GM12878 (cell line): ENCODE measurements around the gene MTTP. TPM values are rescaled to one million over a fixed set of nuclear protein-coding genes. Genes with fewer than 3 reads are reported as not detected.

Experiments used
- EED ChIP-seq: sonication (generic); IDR thresholded peaks from 2 replicates; pipeline ENCODE4 v1.6.1; 2016; ENCODE audit warnings: antibody characterized with exemption, low read depth
- ESRRA ChIP-seq: IDR thresholded peaks from 2 replicates; pipeline ENCODE4 v1.6.1; 2012; ENCODE audit warnings: mild to moderate bottlenecking, low read length, improper control_type of control experiment
- GABPA ChIP-seq: IDR thresholded peaks from 2 replicates; pipeline ENCODE4 v1.6.1; 2014; ENCODE audit warnings: antibody characterized with exemption, low read depth, mild to moderate bottlenecking, inconsistent platforms
- IKZF2 ChIP-seq, 2 experiments: fragments of 450-650 bp; IDR thresholded peaks; 2 replicates each; pipeline ENCODE4 v1.6.1; 2017; ENCODE audit warnings: mild to moderate bottlenecking in 2 of 2, moderate library complexity in 2 of 2
- MTA3 ChIP-seq: IDR thresholded peaks from 2 replicates; pipeline ENCODE4 v1.6.1; 2012; ENCODE audit warnings: low read length, inconsistent platforms, borderline replicate concordance
- NFYA ChIP-seq: IDR thresholded peaks from 2 replicates; pipeline ENCODE4 v1.6.1; 2011; ENCODE audit warnings: low read depth, mild to moderate bottlenecking, low read length, improper control_type of control experiment, borderline replicate concordance
- NR2F1 ChIP-seq: fragments of 450-650 bp; conservative IDR thresholded peaks from 2 replicates; pipeline ENCODE4 v1.6.1; 2017; ENCODE audit warnings: mild to moderate bottlenecking
- RAD51 ChIP-seq: fragments of 450-650 bp; IDR thresholded peaks from 2 replicates; pipeline ENCODE4 v1.6.1; 2016; ENCODE audit warnings: moderate library complexity, mild to moderate bottlenecking, inconsistent platforms
- RFX5 ChIP-seq: IDR thresholded peaks from 2 replicates; pipeline ENCODE4 v1.6.1; 2011; ENCODE audit warnings: low read depth, low read length, improper control_type of control experiment
- SP1 ChIP-seq: IDR thresholded peaks from one replicate; pipeline ENCODE4 v1.6.1; 2011; ENCODE audit warnings: low read depth, low read length
- SREBF1 ChIP-seq: IDR thresholded peaks from 2 replicates; pipeline ENCODE4 v1.6.1; 2012; ENCODE audit warnings: mild to moderate bottlenecking, low read length
- TARDBP ChIP-seq: IDR thresholded peaks from 2 replicates; pipeline ENCODE4 v1.6.1; 2016; ENCODE audit warnings: borderline replicate concordance
- ZNF622 ChIP-seq: fragments of 450-650 bp; IDR thresholded peaks from 2 replicates; pipeline ENCODE4 v1.6.1; 2017; ENCODE audit warnings: mild to moderate bottlenecking, inconsistent platforms
- polyA plus RNA-seq, 11 experiments: library from polyadenylated mRNA; depleted of rRNA in 4 of 11; unstranded in 6 of 11; stranded (reverse) in 5 of 11; fragments of >200 nt; fragmentation: Nextera tagmentation in 4 of 11; fragmentation: Illumina TruSeq in 1 of 11; extraction: Ambion mirVana in 4 of 11; extraction: Trizol in 1 of 11; gene quantifications; 1 replicate in 1 of 11; 2 replicates in 10 of 11; pipeline versions ENCODE4 v1.2.1 to v1.2.3, GENCODE V29; 2011 to 2016; ENCODE audit warnings: inconsistent platforms in 2 of 11, missing spikeins in 2 of 11, low read depth in 1 of 11
- total RNA-seq, 4 experiments: library from RNA; depleted of rRNA in 3 of 4; stranded (reverse); fragments of >200 nt in 3 of 4; fragmentation: Illumina TruSeq in 1 of 4; extraction: Trizol in 1 of 4; gene quantifications; 2 replicates each; pipeline versions ENCODE4 v1.2.1 to v1.2.3, GENCODE V29; 2013 to 2021
- TF ChIP-seq, protein P1 (sequence below): fragments of 450-650 bp; IDR thresholded peaks from 2 replicates; pipeline ENCODE4 v1.6.1; 2018; ENCODE audit warnings: mild to moderate bottlenecking, low read depth, moderate library complexity; ENCODE audit not compliant: partially characterized antibody
- TF ChIP-seq, protein P2 (sequence below): fragments of 450-650 bp; formaldehyde crosslinking; IDR thresholded peaks from 2 replicates; pipeline ENCODE4 v1.4.0; 2020; ENCODE audit warnings: mild to moderate bottlenecking, moderate library complexity
- TF ChIP-seq, protein P3 (sequence below): fragments of 450-650 bp; IDR thresholded peaks from 2 replicates; pipeline ENCODE4 v1.6.1; 2016; ENCODE audit warnings: mild to moderate bottlenecking, moderate library complexity, borderline replicate concordance
- TF ChIP-seq, protein P4 (sequence below): IDR thresholded peaks from 2 replicates; pipeline ENCODE4 v1.6.1; 2011; ENCODE audit warnings: low read depth, low read length, improper control_type of control experiment, borderline replicate concordance

MTTP gene
- total and polyA plus RNA-seq, 10 of the 15 experiments (the other 5 are each of a cell fraction or from before 2014, with no cell fraction given) = 0.08 to 2.2 (median 0.21) TPM; not detected in 1

DNA sequence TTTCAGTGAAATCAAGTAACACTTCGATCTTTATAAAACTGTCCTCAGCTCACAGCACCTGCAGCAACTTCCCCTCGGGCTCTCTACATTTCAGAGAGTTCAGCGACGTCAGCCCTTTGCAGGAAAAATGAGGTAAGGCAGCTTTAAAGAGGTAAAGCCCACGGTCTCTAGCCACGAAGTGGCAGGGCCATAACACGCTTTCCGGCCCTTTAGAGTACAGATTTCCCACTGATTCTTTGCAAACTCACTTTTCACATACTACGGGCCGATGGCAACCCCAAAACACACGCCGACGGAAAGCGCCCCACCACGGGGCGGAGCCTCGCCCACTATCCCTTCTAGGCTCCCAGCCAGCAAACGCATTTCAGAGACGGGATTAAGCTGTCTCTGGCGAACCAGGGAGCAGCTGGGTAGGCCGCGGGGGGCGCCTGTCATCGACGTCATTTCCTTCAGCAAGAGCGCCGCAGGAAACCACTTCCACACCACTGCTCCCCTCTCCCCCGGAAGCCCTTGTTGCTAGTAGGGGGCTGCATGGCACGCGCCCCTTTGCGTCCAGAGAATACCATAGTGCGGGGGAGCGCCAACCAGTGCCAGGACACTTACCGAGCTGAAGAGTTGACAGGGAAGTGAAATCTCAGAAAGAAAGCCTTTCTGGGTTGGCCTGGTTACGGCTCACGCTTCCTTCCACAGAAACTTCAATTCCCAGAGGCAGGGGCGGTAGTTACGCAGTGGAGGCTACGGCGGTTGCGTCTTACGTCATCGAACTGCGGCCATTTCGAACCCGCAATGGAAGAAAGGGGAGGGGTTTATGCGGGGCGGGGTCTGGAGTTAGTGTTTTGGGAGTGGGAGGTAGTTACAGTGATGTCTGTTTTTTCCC lies 11.1 kb upstream of the MTTP start, which contains the start of gene TRMT10A (continued):
- TF ChIP-seq, protein P1, sequence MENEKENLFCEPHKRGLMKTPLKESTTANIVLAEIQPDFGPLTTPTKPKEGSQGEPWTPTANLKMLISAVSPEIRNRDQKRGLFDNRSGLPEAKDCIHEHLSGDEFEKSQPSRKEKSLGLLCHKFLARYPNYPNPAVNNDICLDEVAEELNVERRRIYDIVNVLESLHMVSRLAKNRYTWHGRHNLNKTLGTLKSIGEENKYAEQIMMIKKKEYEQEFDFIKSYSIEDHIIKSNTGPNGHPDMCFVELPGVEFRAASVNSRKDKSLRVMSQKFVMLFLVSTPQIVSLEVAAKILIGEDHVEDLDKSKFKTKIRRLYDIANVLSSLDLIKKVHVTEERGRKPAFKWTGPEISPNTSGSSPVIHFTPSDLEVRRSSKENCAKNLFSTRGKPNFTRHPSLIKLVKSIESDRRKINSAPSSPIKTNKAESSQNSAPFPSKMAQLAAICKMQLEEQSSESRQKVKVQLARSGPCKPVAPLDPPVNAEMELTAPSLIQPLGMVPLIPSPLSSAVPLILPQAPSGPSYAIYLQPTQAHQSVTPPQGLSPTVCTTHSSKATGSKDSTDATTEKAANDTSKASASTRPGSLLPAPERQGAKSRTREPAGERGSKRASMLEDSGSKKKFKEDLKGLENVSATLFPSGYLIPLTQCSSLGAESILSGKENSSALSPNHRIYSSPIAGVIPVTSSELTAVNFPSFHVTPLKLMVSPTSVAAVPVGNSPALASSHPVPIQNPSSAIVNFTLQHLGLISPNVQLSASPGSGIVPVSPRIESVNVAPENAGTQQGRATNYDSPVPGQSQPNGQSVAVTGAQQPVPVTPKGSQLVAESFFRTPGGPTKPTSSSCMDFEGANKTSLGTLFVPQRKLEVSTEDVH = peak; percentile 90
- TF ChIP-seq EED (no peak), RAD51 (no peak), RFX5 (peak; percentile 28; the same call in 1 of the 2 replicates), IKZF2 (IDR thresholded peaks at IDR 0.05) (peak; percentile 28 to 53; a peak in 2 of 4 replicates), ZNF622 (no peak), SREBF1 (0 out of 2 replicates have a peak, but pooled peaks have one; percentile 48), NR2F1 (peak; percentile 75; the same call in 1 of the 2 replicates), GABPA (peak; percentile 97), NFYA (no peak), MTA3 (no peak), SP1 (peak; percentile 65), TARDBP (peak; percentile 77), ESRRA (no peak)
- TF ChIP-seq, protein P2, sequence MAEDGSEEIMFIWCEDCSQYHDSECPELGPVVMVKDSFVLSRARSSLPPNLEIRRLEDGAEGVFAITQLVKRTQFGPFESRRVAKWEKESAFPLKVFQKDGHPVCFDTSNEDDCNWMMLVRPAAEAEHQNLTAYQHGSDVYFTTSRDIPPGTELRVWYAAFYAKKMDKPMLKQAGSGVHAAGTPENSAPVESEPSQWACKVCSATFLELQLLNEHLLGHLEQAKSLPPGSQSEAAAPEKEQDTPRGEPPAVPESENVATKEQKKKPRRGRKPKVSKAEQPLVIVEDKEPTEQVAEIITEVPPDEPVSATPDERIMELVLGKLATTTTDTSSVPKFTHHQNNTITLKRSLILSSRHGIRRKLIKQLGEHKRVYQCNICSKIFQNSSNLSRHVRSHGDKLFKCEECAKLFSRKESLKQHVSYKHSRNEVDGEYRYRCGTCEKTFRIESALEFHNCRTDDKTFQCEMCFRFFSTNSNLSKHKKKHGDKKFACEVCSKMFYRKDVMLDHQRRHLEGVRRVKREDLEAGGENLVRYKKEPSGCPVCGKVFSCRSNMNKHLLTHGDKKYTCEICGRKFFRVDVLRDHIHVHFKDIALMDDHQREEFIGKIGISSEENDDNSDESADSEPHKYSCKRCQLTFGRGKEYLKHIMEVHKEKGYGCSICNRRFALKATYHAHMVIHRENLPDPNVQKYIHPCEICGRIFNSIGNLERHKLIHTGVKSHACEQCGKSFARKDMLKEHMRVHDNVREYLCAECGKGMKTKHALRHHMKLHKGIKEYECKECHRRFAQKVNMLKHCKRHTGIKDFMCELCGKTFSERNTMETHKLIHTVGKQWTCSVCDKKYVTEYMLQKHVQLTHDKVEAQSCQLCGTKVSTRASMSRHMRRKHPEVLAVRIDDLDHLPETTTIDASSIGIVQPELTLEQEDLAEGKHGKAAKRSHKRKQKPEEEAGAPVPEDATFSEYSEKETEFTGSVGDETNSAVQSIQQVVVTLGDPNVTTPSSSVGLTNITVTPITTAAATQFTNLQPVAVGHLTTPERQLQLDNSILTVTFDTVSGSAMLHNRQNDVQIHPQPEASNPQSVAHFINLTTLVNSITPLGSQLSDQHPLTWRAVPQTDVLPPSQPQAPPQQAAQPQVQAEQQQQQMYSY = no peak
- TF ChIP-seq, protein P3, sequence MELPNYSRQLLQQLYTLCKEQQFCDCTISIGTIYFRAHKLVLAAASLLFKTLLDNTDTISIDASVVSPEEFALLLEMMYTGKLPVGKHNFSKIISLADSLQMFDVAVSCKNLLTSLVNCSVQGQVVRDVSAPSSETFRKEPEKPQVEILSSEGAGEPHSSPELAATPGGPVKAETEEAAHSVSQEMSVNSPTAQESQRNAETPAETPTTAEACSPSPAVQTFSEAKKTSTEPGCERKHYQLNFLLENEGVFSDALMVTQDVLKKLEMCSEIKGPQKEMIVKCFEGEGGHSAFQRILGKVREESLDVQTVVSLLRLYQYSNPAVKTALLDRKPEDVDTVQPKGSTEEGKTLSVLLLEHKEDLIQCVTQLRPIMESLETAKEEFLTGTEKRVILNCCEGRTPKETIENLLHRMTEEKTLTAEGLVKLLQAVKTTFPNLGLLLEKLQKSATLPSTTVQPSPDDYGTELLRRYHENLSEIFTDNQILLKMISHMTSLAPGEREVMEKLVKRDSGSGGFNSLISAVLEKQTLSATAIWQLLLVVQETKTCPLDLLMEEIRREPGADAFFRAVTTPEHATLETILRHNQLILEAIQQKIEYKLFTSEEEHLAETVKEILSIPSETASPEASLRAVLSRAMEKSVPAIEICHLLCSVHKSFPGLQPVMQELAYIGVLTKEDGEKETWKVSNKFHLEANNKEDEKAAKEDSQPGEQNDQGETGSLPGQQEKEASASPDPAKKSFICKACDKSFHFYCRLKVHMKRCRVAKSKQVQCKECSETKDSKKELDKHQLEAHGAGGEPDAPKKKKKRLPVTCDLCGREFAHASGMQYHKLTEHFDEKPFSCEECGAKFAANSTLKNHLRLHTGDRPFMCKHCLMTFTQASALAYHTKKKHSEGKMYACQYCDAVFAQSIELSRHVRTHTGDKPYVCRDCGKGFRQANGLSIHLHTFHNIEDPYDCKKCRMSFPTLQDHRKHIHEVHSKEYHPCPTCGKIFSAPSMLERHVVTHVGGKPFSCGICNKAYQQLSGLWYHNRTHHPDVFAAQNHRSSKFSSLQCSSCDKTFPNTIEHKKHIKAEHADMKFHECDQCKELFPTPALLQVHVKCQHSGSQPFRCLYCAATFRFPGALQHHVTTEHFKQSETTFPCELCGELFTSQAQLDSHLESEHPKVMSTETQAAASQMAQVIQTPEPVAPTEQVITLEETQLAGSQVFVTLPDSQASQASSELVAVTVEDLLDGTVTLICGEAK = peak; percentile 97
- TF ChIP-seq, protein P4, sequence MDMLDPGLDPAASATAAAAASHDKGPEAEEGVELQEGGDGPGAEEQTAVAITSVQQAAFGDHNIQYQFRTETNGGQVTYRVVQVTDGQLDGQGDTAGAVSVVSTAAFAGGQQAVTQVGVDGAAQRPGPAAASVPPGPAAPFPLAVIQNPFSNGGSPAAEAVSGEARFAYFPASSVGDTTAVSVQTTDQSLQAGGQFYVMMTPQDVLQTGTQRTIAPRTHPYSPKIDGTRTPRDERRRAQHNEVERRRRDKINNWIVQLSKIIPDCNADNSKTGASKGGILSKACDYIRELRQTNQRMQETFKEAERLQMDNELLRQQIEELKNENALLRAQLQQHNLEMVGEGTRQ = no peak
